ENCODE results near the gene CAPN2.

The CAPN2 gene

GRCh38 chr1:223702735-223703667 is 9.3 kb upstream of the CAPN2 start:
- no peak for DNase-seq (ENCODE audit: low read depth, low spot score)

GRCh38 chr1:223703668-223704013 is 8.7 kb upstream of the CAPN2 start:
- DNase-seq (ENCODE audit: low read depth, low spot score) = no peak

- DNase-seq (ENCODE audit: low read depth, low spot score) = no peak
Observed at GRCh38 chr1:223704921-223705878, 7.1 kb upstream of the CAPN2 start.

GRCh38 chr1:223706077-223706973 is 6.0 kb upstream of the CAPN2 start:
- no peak for DNase-seq (ENCODE audit: low read depth, low spot score)

GRCh38 chr1:223707256-223708000 is 4.9 kb upstream of the CAPN2 start:
- DNase-seq (ENCODE audit: low read depth, low spot score) = no peak

- no peak for DNase-seq (ENCODE audit: low read depth, low spot score)
Observed at GRCh38 chr1:223708001-223708359, 4.4 kb upstream of the CAPN2 start.

GRCh38 chr1:223708651-223709268 is 3.6 kb upstream of the CAPN2 start:
- no peak for DNase-seq (ENCODE audit: low read depth, low spot score)

GRCh38 chr1:223709598-223709997 is 2.7 kb upstream of the CAPN2 start:
- no peak for DNase-seq (ENCODE audit: low read depth, low spot score)

GRCh38 chr1:223710179-223711133 is 1.9 kb upstream of the CAPN2 start:
- no peak for DNase-seq (ENCODE audit: low read depth, low spot score)

- DNase-seq (ENCODE audit: low read depth, low spot score) = no peak
Observed at GRCh38 chr1:223711173-223711572, 1.2 kb upstream of the CAPN2 start.

GRCh38 chr1:223711747-223712193 is 569 bp upstream of the CAPN2 start:
- DNase-seq (ENCODE audit: low read depth, low spot score) = no peak

- no peak for DNase-seq (ENCODE audit: low read depth, low spot score)
Observed at GRCh38 chr1:223712850-223713474, 623 bp downstream of the CAPN2 start.

GRCh38 chr1:223713546-223714420 is 1.4 kb downstream of the CAPN2 start:
- no peak for DNase-seq (ENCODE audit: low read depth, low spot score)

- no peak for DNase-seq (ENCODE audit: low read depth, low spot score)
Observed at GRCh38 chr1:223714421-223714724, 2.0 kb downstream of the CAPN2 start.

GRCh38 chr1:223714849-223715603 is 2.7 kb downstream of the CAPN2 start:
- DNase-seq (ENCODE audit: low read depth, low spot score) = no peak

GRCh38 chr1:223715604-223716172 is 3.3 kb downstream of the CAPN2 start:
- no peak for DNase-seq (ENCODE audit: low read depth, low spot score)

Data from activated naive CD8-positive, alpha-beta T cell treated with anti-CD3 and anti-CD28 coated beads, Interleukin-2, amount 50 U/mL, for 16 hours (primary cell).